ENCODE data around the gene LRRC3.

The LRRC3 gene

DNA sequence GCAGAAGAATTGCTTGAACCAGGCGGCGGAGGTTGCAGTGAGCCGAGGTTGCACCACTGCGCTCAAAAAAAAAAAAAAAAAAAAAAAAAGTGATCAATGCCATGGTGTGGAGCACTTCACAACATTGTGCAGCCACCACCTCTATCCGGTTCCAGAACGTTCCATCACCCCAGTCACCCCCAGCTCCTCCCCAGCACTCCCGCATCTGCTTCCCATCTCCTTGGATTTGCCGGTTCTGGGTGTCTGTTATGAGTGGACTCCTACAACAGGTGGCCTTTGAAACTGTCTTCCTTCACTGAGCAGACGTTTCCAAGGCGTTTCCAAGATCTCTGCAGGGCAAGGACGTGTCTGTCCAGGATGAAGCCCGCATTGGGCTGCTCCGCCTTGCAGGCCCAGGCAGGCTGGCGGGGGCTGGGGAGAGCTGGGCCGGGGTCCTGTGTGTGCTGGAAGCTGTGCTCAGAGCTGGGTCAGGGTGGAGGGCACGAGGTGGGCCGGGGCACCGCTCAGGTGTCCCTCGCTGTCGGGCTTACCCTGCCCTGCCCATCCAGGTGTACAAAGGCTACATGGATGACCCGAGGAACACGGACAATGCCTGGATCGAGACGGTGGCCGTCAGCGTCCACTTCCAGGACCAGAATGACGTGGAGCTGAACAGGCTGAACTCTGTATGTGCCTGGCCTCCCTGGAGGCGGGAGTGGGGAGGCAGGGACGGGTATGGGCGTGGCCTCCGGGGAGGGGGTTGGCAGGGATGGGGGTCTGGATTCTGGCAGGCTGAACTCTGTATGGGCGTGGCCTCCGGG lies 14.9 kb upstream of the LRRC3 start:
- no peak for DNase-seq

DNA sequence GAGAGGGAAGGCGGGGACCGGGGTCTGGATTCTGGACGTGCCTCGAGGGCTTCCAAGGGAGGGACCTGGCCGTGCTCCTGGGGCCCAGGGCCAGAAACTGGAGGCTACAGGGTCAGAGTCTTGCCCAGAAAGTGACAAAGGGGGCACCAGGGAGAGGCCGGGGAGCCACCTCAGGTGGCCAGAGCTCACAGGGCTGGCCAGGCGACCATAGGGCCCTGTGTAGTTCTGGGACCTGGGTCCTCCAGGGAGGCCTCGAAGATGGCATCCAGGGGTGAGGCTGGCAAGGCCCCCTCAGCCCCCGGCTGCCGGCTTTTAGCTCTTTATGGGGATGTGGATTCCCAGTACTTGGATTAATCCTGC lies 14.3 kb upstream of the LRRC3 start:
- DNase-seq = no peak

DNA sequence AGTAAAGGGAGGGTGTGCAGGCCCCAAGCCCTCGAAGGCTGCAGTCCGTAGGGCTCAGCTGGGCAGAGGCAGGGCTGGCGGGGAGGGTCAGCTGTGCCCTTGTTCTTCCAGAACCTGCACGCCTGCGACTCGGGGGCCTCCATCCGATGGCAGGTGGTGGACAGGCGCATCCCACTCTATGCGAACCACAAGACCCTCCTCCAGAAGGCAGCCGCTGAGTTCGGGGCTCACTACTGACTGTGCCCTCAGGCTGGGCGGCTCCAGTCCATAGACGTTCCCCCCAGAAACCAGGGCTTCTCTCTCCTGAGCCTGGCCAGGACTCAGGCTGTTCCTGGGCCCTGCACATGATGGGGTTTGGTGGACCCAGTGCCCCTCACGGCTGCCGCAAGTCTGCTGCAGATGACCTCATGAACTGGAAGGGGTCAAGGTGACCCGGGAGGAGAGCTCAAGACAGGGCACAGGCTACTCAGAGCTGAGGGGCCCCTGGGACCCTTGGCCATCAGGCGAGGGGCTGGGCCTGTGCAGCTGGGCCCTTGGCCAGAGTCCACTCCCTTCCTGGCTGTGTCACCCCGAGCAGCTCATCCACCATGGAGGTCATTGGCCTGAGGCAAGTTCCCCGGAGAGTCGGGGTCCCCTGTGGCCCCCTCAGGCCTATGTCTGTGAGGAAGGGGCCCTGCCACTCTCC lies 13.6 kb upstream of the LRRC3 start:
- no peak for DNase-seq

DNA sequence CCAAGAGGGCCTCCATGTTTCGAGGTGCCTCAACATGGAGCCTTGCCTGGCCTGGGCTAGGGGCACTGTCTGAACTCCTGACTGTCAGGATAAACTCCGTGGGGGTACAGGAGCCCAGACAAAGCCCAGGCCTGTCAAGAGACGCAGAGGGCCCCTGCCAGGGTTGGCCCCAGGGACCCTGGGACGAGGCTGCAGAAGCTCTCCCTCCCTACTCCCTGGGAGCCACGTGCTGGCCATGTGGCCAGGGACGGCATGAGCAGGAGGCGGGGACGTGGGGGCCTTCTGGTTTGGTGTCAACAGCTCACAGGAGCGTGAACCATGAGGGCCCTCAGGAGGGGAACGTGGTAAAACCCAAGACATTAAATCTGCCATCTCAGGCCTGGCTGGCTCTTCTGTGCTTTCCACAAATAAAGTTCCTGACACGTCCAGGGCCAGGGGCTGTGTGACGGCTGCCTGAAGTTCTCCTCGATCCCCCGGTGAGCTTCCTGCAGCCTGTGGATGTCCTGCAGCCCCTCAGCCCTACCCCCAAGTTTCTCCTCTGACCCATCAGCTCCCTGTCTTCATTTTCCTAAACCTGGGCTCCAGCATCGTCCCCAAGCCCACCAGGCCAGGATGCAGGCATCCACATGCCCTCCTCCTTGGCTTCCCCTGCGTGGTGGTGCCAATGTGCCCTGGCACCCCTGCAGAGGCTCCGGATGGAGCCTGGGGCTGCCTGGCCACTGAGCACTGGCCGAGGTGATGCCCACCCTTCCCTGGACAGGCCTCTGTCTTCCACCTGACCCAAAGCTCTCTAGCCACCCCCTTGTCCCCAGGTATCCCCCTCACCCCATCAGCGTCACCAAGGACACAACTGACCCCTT lies 12.8 kb upstream of the LRRC3 start:
- DNase-seq = no peak

- no peak for DNase-seq
These were observed 11.9 kb upstream of the LRRC3 start for GRCh38 chr21:44443291-44443890.

DNA sequence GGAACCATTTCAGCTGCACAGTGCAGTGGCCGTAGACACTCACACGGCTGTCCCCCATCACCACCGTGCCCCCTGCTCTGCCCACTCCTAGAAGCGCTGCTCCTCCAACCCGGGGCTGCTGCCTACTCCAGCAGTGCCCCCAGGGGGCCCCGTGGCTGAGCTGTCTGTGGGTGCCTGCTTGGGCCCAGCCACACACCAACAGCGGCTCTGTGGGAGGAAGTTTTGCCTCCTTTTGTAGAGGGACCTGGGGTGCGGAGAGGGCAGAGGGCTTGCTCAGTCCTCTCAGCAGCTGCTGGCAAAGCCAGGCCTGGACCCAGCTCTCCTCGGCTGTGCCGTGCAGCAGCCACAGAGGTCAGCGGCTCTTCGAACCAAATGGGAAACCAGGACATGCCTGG lies 11.4 kb upstream of the LRRC3 start:
- DNase-seq = no peak

- no peak for DNase-seq
These were observed 10.9 kb upstream of the LRRC3 start for GRCh38 chr21:44444286-44444931.

GRCh38 chr21:44445145-44445812 lies 10.0 kb upstream of the LRRC3 start:
- no peak for DNase-seq

GRCh38 chr21:44448651-44449131 lies 6.6 kb upstream of the LRRC3 start:
- no peak for DNase-seq

DNA sequence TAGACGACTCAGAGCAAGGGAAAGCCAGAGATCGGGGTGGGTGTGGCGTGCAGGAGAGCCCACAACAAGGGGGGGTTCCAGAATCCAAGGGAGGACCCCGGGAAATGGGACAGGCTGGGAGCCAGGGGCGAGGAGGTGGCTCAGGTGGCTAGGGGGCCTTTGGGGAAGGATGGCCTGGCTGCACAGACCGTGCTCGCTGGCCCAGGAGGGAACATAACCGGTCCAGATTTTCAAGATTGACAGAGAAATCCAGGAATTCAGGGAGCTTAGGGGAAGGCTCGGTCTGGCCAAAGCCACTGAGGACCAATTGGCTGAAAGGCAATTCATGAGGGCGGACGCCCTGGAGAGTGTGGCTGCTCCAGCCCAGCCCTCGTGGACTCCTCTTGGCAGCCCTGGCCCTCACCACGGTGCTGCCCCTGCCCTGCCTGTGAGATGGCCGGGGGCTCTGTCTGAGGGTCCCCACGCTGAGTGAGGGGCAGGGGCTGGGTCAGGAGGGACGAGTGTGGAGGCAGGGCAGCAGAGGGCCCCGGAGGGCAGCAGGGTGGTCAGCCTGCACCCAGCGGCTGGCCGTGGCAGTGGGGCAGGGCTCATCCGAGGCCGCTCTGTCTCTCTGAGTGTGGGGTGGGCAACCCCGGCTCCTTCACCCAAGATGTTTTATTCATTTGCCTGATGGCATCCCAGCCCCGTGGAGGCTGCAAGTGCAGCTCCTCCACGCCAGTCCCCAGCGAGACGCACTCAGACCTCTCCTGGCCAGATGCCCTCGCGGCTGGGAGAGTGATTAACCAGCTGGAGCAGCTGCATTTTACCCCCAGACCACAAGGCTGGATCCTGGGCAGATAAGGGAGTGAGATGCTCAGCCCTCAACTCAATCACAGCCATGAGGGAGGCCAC lies 5.6 kb upstream of the LRRC3 start:
- DNase-seq = no peak

GRCh38 chr21:44450402-44450801 lies 4.9 kb upstream of the LRRC3 start:
- DNase-seq = no peak

GRCh38 chr21:44450999-44451398 lies 4.3 kb upstream of the LRRC3 start:
- no peak for DNase-seq

- no peak for DNase-seq
These were observed 2.2 kb upstream of the LRRC3 start for GRCh38 chr21:44453120-44453519.

- no peak for DNase-seq
These were observed 1.3 kb upstream of the LRRC3 start for GRCh38 chr21:44454058-44454457.

DNA sequence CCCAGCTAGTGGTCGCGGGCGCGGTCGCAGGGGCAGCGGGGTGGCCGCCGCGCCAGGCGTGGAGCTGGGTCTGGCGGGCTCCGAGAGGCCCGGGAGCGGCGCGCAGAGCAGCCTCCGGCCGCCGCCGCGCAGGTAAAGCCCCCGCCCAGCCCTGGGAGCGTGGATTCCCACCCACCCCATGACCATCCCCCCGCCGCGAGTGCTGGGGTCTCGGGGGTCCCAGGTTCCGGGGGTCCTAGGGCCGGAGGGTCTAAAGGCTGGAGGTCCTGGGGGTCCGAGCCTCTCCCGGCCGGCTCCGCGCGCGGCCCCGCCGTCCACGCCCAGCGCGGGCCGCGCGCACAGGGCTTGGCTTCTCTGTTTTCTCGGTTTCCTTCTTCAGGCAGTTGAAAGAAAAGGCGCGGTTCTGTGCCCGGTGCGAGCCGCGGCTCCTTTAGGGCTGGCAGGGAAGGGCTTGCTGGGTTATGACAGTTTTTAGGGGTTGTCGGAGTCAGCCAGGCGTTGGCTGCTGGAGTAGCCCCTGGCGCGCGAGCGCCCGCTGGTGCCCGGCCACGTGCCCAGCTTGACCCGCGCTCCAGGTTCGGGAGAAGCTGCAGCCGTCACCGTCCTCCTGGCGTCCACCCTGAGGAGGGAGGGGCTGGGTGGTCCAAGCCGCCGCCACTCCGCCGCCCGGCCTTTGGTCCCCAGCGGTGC lies 359 bp downstream of the LRRC3 start:
- DNase-seq = no peak

DNA sequence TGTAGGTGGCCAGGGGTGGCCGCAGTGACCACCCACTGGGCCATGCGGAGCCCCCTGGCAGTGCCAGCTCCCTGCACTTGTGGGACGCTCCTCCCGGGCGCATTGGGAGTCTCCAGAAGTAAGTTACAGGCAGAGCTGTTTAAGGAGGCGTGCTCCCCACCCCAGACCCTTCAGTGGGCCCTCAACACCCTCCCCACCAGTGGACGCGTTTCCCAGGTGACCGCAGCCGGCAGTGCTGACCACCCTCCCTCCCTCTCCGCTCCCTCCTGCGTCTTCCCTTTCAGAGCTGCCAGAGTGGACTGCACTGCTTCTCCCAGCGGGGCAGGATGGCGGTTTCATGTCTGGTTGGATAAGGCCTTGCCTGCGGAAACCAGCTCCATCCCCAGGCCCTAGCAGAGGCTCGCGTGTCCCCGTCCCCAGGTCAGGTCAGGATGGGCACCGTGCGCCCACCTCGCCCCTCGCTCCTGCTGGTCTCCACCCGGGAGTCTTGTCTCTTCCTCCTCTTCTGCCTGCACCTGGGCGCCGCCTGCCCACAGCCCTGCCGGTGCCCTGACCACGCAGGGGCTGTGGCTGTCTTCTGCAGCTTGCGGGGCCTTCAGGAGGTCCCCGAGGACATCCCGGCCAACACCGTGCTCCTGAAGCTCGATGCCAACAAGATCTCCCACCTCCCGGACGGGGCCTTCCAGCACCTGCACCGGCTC lies 1.1 kb downstream of the LRRC3 start:
- DNase-seq = no peak

- DNase-seq = no peak
These were observed 1.8 kb downstream of the LRRC3 start for GRCh38 chr21:44456915-44457736.

- DNase-seq = no peak
These were observed 3.8 kb downstream of the LRRC3 start for GRCh38 chr21:44458971-44459711.

Data from HCEC 1CT (cell line).